ENCODE results near the gene ARHGEF12. TPM values are rescaled to one million over a fixed set of nuclear protein-coding genes. Genes with fewer than 3 reads are reported as not detected.

The ARHGEF12 gene
- total RNA-seq, 2 donors from 2014 or later = 77.6 to 101 TPM

GRCh38 chr11:120337355-120338106 lies 1.3 kb downstream of the ARHGEF12 start:
- DNase-seq (ENCODE audit: low spot score) = no peak

GRCh38 chr11:120338107-120338933 lies 2.1 kb downstream of the ARHGEF12 start:
- no peak for DNase-seq (ENCODE audit: low spot score)
- intact Hi-C loops (cut with DNase I) = loop anchor here in 1 of 2 donors (5.0 kb wide), 1 partner anchor 94 kb away; no protein-coding TSS in a partner anchor

More at GRCh38 chr11:120337355-120338106, 1.3 kb downstream of the ARHGEF12 start:
- intact Hi-C loops (cut with DNase I) = loop anchor here in 1 of 2 donors (5.0 kb wide), 1 partner anchor 95 kb away; no protein-coding TSS in a partner anchor

GRCh38 chr11:120339394-120339890 lies 3.2 kb downstream of the ARHGEF12 start:
- DNase-seq (ENCODE audit: low spot score) = no peak
- intact Hi-C loops (cut with DNase I) = loop anchor here in 1 of 2 donors (5.0 kb wide), 1 partner anchor 93 kb away; no protein-coding TSS in a partner anchor

- DNase-seq (ENCODE audit: low spot score) = no peak
- intact Hi-C loops (cut with DNase I) = loop anchor here in 1 of 2 donors (5.0 kb wide), 1 partner anchor 77 kb away; no protein-coding TSS in a partner anchor
These were observed 4.3 kb downstream of the ARHGEF12 start for GRCh38 chr11:120340529-120340928.

GRCh38 chr11:120342226-120342625 lies 6.0 kb downstream of the ARHGEF12 start:
- intact Hi-C loops (cut with DNase I) = loop anchor here in 1 of 2 donors (5.0 kb wide), 1 partner anchor 75 kb away; no protein-coding TSS in a partner anchor
- DNase-seq (ENCODE audit: low spot score) = no peak

- intact Hi-C loops (cut with DNase I) = loop anchor here in 1 of 2 donors (5.0 kb wide), 1 partner anchor 75 kb away; no protein-coding TSS in a partner anchor
- DNase-seq (ENCODE audit: low spot score) = no peak
These were observed 6.5 kb downstream of the ARHGEF12 start for GRCh38 chr11:120342678-120343077.

GRCh38 chr11:120343429-120343828 lies 7.2 kb downstream of the ARHGEF12 start:
- DNase-seq (ENCODE audit: low spot score) = no peak
- intact Hi-C loops (cut with DNase I) = loop anchor here in 1 of 2 donors (5.0 kb wide), 1 partner anchor 74 kb away; no protein-coding TSS in a partner anchor

- no peak for DNase-seq (ENCODE audit: low spot score)
- intact Hi-C loops (cut with DNase I) = loop anchor here in 1 of 2 donors (5.0 kb wide), 2 partner anchors 73 to 643 kb away; no protein-coding TSS in a partner anchor
These were observed 8.2 kb downstream of the ARHGEF12 start for GRCh38 chr11:120344302-120345004.

GRCh38 chr11:120346233-120346632 lies 10.0 kb downstream of the ARHGEF12 start:
- no peak for DNase-seq (ENCODE audit: low spot score)
- intact Hi-C loops (cut with DNase I) = loop anchor here in 1 of 2 donors (5.0 kb wide), 1 partner anchor 641 kb away; no protein-coding TSS in a partner anchor

GRCh38 chr11:120350637-120351036 lies 14.4 kb downstream of the ARHGEF12 start:
- intact Hi-C loops (cut with DNase I) = loop anchor here in 1 of 2 donors (10.0 kb wide), 1 partner anchor 64 kb away; no protein-coding TSS in a partner anchor
- DNase-seq (ENCODE audit: low spot score) = no peak

GRCh38 chr11:120352405-120352804 lies 16.2 kb downstream of the ARHGEF12 start:
- intact Hi-C loops (cut with DNase I) = loop anchor here in 1 of 2 donors (10.0 kb wide), 1 partner anchor 62 kb away; no protein-coding TSS in a partner anchor
- peak; percentile 26 for DNase-seq (ENCODE audit: low spot score)

- intact Hi-C loops (cut with DNase I) = loop anchor here in 1 of 2 donors (10.0 kb wide), 1 partner anchor 61 kb away; no protein-coding TSS in a partner anchor
- no peak for DNase-seq (ENCODE audit: low spot score)
These were observed 17.9 kb downstream of the ARHGEF12 start for GRCh38 chr11:120354068-120354467.

GRCh38 chr11:120354779-120355178 lies 18.6 kb downstream of the ARHGEF12 start:
- DNase-seq (ENCODE audit: low spot score) = no peak
- intact Hi-C loops (cut with DNase I) = loop anchor here in 1 of 2 donors (10.0 kb wide), 1 partner anchor 60 kb away; no protein-coding TSS in a partner anchor

- DNase-seq (ENCODE audit: low spot score) = no peak
- intact Hi-C loops (cut with DNase I) = loop anchor here in 1 of 2 donors (10.0 kb wide), 1 partner anchor 57 kb away; no protein-coding TSS in a partner anchor
These were observed 21.4 kb downstream of the ARHGEF12 start for GRCh38 chr11:120357620-120358019.

- intact Hi-C loops (cut with DNase I) = loop anchor here in 1 of 2 donors (10.0 kb wide), 1 partner anchor 56 kb away; no protein-coding TSS in a partner anchor
- DNase-seq (ENCODE audit: low spot score) = no peak
These were observed 22.5 kb downstream of the ARHGEF12 start for GRCh38 chr11:120358729-120359128.

GRCh38 chr11:120363436-120363835 lies 27.2 kb downstream of the ARHGEF12 start:
- intact Hi-C loops (cut with DNase I) = no loop called here
- no peak for DNase-seq (ENCODE audit: low spot score)

- DNase-seq (ENCODE audit: low spot score) = no peak
- intact Hi-C loops (cut with DNase I) = no loop called here
These were observed 29.3 kb downstream of the ARHGEF12 start for GRCh38 chr11:120365512-120365911.

GRCh38 chr11:120372296-120372695 lies 36.1 kb downstream of the ARHGEF12 start:
- DNase-seq (ENCODE audit: low spot score) = no peak
- intact Hi-C loops (cut with DNase I) = no loop called here
